NT2/D1 (cell line): ENCODE measurements around the gene NBAS.
A peak's percentile ranks its signal among the peaks of the same experiment; 100 is the strongest.

Source experiments
- DNase-seq: peaks from one replicate; pipeline ENCODE4 v3.0.0-alpha.2; 2011; ENCODE audit warnings: low read depth, low spot score
- H3K27me3 ChIP-seq: 2 replicates; pipeline ENCODE4 v1.6.0; 2011; ENCODE audit warnings: mild to moderate bottlenecking; ENCODE audit not compliant: insufficient read length, insufficient read depth
- H3K36me3 ChIP-seq: 2 replicates; pipeline ENCODE4 v1.6.1; 2011; ENCODE audit warnings: mild to moderate bottlenecking, low read length, mixed read lengths; ENCODE audit not compliant: insufficient read depth, insufficient read length
- H3K4me1 ChIP-seq: 2 replicates; pipeline ENCODE4 v1.5.1; 2011; ENCODE audit not compliant: insufficient read depth, insufficient read length
- H3K4me3 ChIP-seq: 2 replicates; pipeline ENCODE4 v1.5.1; 2011; ENCODE audit warnings: low read depth; ENCODE audit not compliant: insufficient read length
- H3K9ac ChIP-seq: 2 replicates; pipeline ENCODE4 v1.6.0; 2011; ENCODE audit warnings: low read depth; ENCODE audit not compliant: insufficient read length
- H3K9me3 ChIP-seq: 2 replicates; pipeline ENCODE4 v1.5.1; 2011; ENCODE audit warnings: mild to moderate bottlenecking, low read length; ENCODE audit not compliant: insufficient read depth
- SUZ12 ChIP-seq: IDR thresholded peaks from 2 replicates; pipeline ENCODE4 v1.6.1; 2011; ENCODE audit not compliant: insufficient read length, insufficient read depth; ENCODE audit errors: extremely low read depth
- YY1 ChIP-seq: IDR thresholded peaks from 2 replicates; pipeline ENCODE4 v1.6.1; 2011; ENCODE audit not compliant: insufficient read length, insufficient read depth
- ZNF274 ChIP-seq: IDR thresholded peaks from 2 replicates; pipeline ENCODE4 v1.6.1; 2011; ENCODE audit warnings: mild to moderate bottlenecking, low read depth, low read length

Gene NBAS

DNA sequence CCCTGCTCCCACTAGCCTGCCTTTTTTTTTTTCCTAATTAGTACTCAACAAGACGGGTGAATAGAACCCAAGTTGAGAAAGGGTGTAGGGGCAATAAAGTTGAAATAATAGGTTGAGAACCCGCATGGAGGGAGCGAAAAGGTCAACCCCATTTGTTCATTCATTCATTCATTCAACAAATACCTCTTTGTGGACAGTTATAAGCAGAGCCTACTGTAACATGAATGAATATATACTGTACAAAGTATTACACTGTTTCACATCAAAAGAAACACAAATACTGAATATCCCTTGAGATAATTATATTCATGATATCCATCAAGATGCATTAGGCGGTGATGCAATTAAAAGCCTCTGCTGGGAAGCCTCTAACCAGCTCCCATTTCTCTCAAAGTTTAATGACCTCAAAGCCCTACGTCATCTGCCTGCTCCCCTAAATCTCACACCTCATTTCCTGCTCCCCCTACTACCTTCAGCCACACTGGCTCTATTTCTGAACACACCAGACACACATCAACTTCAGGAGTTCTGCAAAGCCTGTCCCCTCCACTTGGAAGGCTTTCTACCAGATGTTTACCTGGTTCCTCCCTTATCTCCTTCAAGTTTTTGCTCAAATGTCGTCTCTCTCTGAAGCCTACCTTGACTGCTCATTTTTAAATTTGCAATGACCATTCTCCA is 1.4 kb upstream of the NBAS start:
- Histone ChIP-seq H3K36me3 (peaks cover 4% of the 10 kb centered on the region), H3K9me3 (no peaks in the 10 kb centered on the region), H3K4me3 (no peak overlapping the region), H3K4me1 (no peaks in the 10 kb centered on the region), H3K9ac (no peak overlapping the region), H3K27me3 (no peaks in the 10 kb centered on the region)
- TF ChIP-seq ZNF274 (no peak), YY1 (no peak), SUZ12 (no peak)
- DNase-seq, result no peak

DNA sequence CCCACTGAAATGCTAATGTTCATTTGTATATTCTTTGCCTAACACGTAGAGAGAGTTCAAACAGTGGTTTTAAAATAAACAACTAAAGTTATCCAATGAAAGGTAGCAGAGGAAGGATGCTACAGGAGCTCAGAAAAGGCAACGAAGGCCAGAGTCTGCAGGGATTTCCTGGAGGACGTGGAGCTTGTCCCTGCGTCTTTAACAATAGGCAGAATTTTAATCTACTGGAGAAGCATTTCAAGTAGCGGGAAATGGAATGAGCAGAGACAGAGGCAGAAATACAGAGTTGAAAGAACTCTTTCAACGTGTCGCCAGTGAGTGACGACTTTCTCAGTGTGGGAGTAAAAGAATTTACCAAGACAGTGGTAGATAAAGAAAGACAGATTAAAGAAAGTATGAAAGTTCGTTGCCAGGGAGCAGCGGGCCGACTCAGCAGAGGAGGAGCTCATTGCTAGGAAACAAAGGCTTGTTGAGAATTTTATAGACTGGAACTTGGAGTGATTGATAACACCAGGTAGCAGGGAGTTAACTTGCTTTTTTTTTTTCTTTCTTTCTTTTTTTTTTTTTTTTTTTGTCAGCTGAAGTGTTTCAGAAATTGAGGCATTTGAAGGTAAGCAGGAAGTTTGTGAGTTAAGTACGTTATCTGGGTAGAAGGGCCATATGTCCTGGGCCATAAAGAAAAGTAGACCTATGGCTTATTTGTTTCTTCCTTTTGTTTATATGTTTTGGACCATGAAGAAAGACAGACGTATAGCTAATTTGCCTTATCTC is 625 bp upstream of the NBAS start:
- Histone ChIP-seq H3K4me1 (no peaks in the 10 kb centered on the region), H3K9me3 (no peaks in the 10 kb centered on the region), H3K36me3 (peaks cover 4% of the 10 kb centered on the region), H3K4me3 (peak overlapping the region; percentile 82), H3K9ac (peak overlapping the region; percentile 78), H3K27me3 (no peaks in the 10 kb centered on the region)
- DNase-seq, result no peak
- TF ChIP-seq YY1 (no peak), SUZ12 (no peak), ZNF274 (no peak)

DNA sequence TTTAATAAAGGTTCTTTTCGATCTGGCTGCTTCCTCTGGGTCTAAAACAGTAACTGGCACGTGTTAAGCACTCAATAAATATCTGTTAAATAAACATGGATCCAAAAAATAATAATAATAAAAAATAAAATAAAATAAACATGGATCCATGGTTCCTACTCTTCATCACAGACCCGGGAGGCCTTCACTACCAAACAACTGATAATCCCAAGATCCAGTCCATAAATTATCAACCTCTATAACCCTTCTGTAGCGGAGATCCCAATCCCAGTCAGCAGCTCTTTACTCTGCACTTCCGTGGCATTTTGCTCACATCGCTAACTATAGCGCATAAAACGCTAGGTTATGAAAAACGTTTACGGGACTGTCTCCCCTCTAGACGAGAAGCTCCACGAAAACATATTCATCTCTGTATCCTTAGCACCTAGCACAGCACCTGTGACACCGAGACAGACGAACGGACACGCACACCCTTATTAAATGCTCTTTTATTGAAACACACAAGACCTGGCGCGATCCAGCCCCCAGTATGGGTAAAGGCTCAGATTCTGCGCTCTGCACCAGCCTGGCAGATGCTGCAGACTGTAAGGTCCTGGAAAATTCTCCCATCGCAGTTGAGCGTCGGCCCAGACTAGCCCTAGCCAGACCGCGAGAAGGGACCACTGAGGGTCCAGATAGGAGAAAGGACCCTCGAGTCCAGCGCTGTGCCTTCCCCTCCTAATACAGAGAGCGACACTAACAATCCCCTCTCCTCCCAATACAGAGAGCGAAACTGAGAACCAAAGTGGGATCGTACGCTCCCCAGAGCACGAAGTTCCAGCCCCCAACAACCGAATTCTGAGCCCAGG is 770 bp downstream of the NBAS start:
- Histone ChIP-seq H3K9me3 (no peaks in the 10 kb centered on the region), H3K4me1 (no peaks in the 10 kb centered on the region), H3K4me3 (peak overlapping the region; percentile 82), H3K27me3 (no peaks in the 10 kb centered on the region), H3K9ac (peak overlapping the region; percentile 78), H3K36me3 (peaks cover 6% of the 10 kb centered on the region)
- no peak for DNase-seq
- TF ChIP-seq SUZ12 (no peak), ZNF274 (no peak), YY1 (no peak)

DNA sequence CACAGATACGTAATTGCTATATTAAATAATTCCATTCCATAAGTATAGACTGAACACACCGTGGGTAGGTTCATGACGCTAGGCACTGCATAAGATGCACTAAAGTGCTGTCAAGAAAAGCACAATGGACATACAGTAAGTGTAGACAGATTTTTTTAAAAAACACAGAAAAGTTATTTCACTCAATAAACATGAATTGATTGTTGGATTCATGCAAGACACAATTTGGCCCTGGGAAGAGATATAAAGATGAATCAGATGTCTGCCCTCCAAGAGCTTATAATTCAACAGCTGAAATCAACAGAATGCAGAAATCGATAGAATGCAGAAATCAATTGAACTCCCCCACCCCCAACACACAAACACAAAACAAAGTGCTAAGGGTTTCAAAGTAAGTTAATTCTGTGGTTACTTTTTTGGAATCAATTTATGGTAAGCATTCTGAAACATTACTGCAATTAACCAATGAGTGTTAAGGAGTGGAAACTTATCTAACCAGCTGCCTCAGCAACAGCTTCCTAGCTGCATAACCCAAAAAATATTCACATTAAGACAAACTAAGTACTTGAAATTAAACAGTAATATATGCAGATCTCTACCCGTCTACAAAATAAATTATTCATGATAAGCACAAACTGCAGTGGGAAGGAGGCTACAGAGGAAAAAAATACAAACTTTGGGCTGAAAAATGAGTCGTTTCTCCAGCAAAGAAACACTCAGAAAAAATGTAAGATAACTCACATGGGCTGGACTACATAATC is 1.6 kb downstream of the NBAS start:
- Histone ChIP-seq H3K27me3 (no peaks in the 10 kb centered on the region), H3K9ac (no peak overlapping the region), H3K4me1 (no peaks in the 10 kb centered on the region), H3K36me3 (peaks cover 7% of the 10 kb centered on the region), H3K4me3 (no peak overlapping the region), H3K9me3 (no peaks in the 10 kb centered on the region)
- TF ChIP-seq ZNF274, result no peak
- DNase-seq, result no peak

DNA sequence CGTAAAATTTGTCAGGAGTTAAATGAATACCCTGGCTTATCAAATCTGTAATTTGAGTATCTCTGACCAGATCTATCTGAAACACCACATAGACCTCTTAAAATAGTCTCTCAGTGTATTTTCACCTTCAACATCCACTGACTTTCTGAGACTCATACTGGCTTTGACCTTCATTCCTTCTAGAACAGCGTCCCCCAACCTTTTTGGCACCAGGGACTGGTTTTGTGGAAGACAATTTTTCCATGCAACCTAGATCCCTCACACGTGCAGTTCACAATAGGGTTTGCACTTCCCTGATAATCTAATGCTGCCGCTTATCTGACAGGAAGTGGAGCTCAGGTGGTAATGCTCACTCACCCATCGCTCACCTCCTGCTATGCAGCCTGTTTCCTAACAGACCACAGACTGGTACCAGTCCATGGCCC is 3.2 kb downstream of the NBAS start:
- Histone ChIP-seq H3K9me3 (no peaks in the 10 kb centered on the region), H3K4me3 (no peak overlapping the region), H3K27me3 (no peaks in the 10 kb centered on the region), H3K9ac (no peak overlapping the region), H3K36me3 (peaks cover 8% of the 10 kb centered on the region), H3K4me1 (no peaks in the 10 kb centered on the region)
- DNase-seq, result no peak
- TF ChIP-seq SUZ12, result no peak
- no peak for TF ChIP-seq YY1
- no peak for TF ChIP-seq ZNF274

DNA sequence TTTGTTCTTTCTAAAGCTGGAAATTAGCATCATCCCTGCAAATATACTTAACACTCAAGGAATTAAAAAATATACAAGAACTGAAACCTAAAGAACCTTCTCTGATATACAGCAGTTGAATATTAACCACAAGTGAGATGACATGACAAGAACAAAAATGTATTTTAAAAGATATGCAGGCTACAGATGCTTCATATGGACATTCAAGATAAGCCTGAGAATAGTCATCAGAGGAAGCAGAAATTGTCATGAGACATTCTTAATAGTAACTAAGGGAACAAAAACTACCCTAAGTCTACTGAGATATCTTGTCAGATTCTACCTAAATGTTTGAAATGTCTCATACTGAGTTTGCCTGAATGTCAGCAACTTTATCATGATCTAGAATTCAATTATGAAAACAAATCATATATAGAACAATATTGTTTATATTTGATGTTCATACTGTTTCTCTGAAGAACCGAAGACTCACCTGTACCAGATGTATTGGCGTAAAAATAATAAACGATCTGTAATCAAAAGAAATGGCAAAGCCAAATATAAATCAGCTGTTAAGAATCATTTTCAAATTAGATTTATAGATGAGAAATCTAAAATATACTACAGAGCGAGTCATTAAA is 4.7 kb downstream of the NBAS start:
- DNase-seq, result no peak

More for the DNA sequence above, 4.7 kb downstream of the NBAS start:
- no peak for TF ChIP-seq YY1
- no peak for TF ChIP-seq SUZ12
- TF ChIP-seq ZNF274, result no peak
- Histone ChIP-seq H3K4me1 (no peaks in the 10 kb centered on the region), H3K27me3 (no peaks in the 10 kb centered on the region), H3K36me3 (peaks cover 10% of the 10 kb centered on the region), H3K9me3 (no peaks in the 10 kb centered on the region), H3K9ac (no peak overlapping the region), H3K4me3 (no peak overlapping the region)
